Activated naive CD8-positive, alpha-beta T cell treated with anti-CD3 and anti-CD28 coated beads, Interleukin-2, amount 50 U/mL, for 24 hours (primary cell): ENCODE measurements around the gene ATP5ME.
A peak's percentile ranks its signal among the peaks of the same experiment; 100 is the strongest.
"Not testable (repeated sequence)": the region's sequence is repeated elsewhere in the genome, so short reads cannot be mapped to it uniquely, and the experiment has no call there.

Experiments used
- ATAC-seq: fragments of 150-1000 bp; cut with Tn5 transposase; one replicate; pipeline ENCODE4 v1.10.0; 2021
- DNase-seq: peaks from one replicate; pipeline ENCODE4 v3.0.0; 2021
- H3K27ac Mint-ChIP-seq: one replicate; pipeline ENCODE4 v1.8.0; 2021; ENCODE audit warnings: mild to moderate bottlenecking, mixed read lengths
- H3K27me3 Mint-ChIP-seq: one replicate; pipeline ENCODE4 v1.8.0; 2021; ENCODE audit warnings: mixed read lengths
- H3K36me3 Mint-ChIP-seq: one replicate; pipeline ENCODE4 v1.8.0; 2021; ENCODE audit warnings: low read depth, mixed read lengths
- H3K4me1 Mint-ChIP-seq: one replicate; pipeline ENCODE4 v1.8.0; 2021; ENCODE audit warnings: mixed read lengths
- H3K4me3 Mint-ChIP-seq: one replicate; pipeline ENCODE4 v1.8.0; 2021; ENCODE audit warnings: mild to moderate bottlenecking, moderate library complexity, mixed read lengths
- H3K9me3 Mint-ChIP-seq: one replicate; pipeline ENCODE4 v1.8.0; 2021; ENCODE audit warnings: mixed read lengths

Gene ATP5ME

DNA sequence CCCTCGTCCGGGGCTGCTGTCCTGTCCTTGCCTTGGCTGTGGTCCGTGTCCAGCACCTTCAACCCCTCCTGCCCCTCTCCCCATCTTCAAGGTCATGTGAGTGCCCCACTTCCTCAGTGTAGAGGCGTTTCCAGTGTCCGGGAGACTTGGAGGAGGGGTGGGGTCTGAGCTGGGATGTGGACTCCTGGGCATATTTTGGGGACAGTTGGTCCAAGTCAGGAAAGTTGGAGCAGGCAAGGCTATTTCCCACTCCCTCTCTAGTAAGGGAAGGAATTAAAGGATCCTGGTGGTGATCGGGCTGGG, 34.5 kb upstream of the ATP5ME start:
- DNase-seq (no peak), ATAC-seq (no peak)
- H3K4me3 Mint-ChIP-seq, result no peak overlapping the region
- H3K4me1 Mint-ChIP-seq, result peaks cover 18% of the 10 kb centered on the region
- H3K9me3 Mint-ChIP-seq, result no peaks in the 10 kb centered on the region
- no peaks in the 10 kb centered on the region for H3K36me3 Mint-ChIP-seq
- H3K27me3 Mint-ChIP-seq, result no peaks in the 10 kb centered on the region
- H3K27ac Mint-ChIP-seq, result no peak overlapping the region

DNA sequence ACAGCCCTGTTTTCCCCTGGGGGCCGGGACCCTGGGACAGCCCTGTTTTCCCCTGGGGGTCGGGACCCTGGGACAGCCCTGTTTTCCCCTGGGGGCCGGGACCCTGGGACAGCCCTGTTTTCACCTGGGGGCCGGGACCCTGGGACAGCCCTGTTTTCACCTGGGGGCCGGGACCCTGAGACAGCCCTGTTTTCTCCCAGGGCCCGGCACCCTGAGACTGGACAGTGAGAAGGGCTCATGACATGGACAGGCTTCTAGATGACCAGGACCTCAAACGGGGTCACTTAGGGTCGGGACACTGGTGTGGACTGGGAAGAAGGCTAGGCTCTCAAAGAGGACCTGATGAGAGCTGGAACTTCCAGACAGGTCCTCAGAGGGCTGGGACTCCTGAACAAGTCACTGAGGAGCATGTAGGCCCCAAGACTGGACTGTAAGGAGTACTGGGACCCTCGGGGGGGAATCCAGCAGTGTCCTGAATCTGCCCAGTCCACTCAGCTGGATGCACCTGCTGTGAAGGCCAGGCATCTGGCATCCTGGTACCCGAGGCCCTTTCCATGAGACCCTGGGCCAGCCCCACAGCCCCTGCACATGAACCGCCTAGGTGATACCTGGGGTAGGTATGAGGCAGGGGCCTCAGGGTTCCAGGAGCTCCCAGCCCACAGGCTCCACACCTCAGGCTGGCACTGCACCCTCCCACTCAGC, 34.0 kb upstream of the ATP5ME start:
- no peak overlapping the region for H3K27ac Mint-ChIP-seq
- no peaks in the 10 kb centered on the region for H3K27me3 Mint-ChIP-seq
- no peak for ATAC-seq
- H3K4me3 Mint-ChIP-seq, result no peak overlapping the region
- DNase-seq, result no peak
- H3K9me3 Mint-ChIP-seq, result no peaks in the 10 kb centered on the region
- peaks cover 18% of the 10 kb centered on the region for H3K4me1 Mint-ChIP-seq
- no peaks in the 10 kb centered on the region for H3K36me3 Mint-ChIP-seq

DNA sequence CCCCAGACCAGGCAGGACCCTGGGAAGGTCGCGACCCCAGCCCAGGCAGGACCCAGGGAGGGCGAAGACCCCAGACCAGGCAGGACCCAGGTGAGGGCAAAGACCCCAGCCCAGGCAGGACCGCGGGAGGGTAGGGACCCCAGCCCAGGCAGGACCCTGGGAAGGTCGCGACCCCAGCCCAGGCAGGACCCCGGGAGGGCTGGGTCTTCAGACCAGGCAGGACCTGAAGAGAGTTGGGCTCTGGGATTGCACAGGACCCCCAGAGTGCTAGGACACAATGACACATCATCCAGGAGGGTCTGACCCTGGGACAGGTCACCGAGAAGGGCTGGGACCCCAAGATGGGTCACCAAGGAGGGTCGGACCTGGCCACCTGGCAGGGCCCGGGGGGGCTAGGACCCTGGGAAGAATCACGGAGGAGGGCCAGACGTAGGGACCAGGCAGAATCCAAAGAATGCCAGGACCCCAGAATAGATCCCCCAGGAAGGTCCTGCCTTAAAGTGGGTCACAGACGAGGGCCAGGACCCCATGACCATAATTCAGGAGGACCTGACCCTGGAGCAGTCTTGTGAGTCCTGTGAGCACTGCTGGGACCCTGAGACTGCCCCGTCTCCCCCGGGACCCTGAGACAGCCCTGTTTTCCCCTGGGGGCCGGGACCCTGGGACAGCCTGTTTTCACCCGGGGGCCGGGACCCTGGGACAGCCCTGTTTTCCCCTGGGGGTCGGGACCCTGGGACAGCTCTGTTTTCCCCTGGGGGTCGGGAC, 32.9 kb upstream of the ATP5ME start:
- Mint-ChIP-seq H3K36me3 (no peaks in the 10 kb centered on the region), H3K27me3 (no peaks in the 10 kb centered on the region), H3K4me1 (peaks cover 18% of the 10 kb centered on the region), H3K9me3 (no peaks in the 10 kb centered on the region), H3K4me3 (no peak overlapping the region), H3K27ac (no peak overlapping the region)
- ATAC-seq (no peak), DNase-seq (no peak)

DNA sequence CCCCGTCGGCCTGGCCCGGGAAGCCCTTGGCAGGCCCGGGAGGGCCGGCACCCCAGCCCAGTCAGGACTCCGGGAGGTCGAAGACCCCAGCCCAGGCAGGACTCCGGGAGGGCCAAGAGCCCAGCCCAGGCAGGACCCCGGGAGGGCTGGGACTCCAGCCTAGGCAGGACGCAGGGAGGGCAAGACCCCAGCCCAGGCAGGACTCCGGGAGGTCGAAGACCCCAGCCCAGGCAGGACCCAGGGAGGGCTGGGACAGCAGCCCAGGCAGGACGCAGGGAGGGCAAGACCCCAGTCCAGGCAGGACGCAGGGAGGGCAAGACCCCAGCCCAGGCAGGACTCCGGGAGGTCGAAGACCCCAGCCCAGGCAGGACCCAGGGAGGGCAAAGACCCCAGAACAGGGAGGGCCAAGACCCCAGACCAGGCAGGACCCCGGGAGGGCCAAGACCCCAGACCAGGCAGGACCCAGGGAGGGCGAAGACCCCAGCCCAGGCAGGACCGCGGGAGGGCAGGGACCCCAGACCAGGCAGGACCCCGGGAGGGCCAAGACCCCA, 32.1 kb upstream of the ATP5ME start:
- not testable (repeated sequence) for H3K9me3 Mint-ChIP-seq, H3K36me3 Mint-ChIP-seq, ATAC-seq, DNase-seq, H3K27me3 Mint-ChIP-seq, H3K27ac Mint-ChIP-seq
- H3K4me1 Mint-ChIP-seq, result peaks cover 18% of the 10 kb centered on the region
- peak overlapping the region; percentile 45 for H3K4me3 Mint-ChIP-seq

DNA sequence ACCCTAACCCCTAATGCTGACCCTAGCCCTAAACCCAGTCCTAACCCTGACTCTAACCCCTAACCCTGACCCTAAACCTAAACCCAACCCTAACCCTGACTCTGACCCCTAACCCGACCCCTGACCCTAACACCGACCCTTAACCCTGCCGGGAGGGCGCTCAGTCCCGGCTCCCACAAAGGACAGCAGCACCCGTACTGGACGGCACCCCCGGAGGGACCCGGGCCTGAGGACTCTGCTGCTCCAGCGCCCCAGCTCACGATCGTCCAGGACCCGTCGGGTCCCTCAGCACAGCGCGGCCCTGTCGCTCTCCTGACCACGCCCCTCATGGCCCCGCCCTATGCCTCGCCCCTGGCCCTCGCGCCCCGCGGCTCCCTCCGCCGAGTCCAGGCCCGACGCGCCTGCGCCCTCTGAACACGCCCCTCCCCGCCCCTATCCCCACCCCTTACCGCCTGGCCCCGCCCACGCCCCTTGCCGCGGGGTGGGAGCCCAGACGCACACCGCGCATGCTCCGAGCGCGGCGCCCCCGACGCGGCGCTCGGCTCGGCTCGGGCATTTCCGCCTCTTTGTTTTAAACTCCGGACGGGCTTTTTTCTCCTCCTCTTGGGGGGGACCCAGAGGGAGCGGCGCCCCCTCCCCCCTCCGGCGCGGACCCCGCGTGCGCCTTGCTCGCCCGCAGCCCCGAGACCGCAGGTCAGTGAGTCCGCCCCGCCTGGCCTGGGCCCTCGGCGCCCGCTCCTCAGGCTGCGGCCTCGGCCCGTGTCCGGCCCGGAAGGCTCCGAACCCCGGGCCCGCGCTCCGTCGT, 31.4 kb upstream of the ATP5ME start, which contains the start of gene PCGF3:
Gene PCGF3, plus strand, starts transcription at position 555 of the 805 bp plus-strand sequence. CDS start 27,849 bp downstream, outside the sequence.
- peak within 1 kb of the TSS; percentile 39 for H3K27ac Mint-ChIP-seq

DNA sequence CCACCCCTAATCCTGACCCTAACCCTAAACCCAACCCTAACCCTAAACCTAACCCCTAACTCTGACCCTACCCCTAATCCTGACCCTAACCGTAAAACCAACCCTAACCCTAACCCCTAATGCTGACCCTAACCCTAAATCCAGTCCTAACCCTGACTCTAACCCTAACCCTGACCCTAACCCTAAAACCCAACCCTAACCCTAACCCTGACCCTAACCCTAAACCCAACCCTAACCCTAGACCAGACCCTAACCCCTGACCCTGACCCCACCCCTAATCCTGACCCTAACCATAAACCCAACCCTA, 30.8 kb upstream of the ATP5ME start:
- DNase-seq (no peak), ATAC-seq (no peak)
- no peaks in the 10 kb centered on the region for H3K36me3 Mint-ChIP-seq
- H3K27ac Mint-ChIP-seq, result no peak overlapping the region
- peaks cover 16% of the 10 kb centered on the region for H3K4me1 Mint-ChIP-seq
- H3K9me3 Mint-ChIP-seq, result no peaks in the 10 kb centered on the region
- H3K4me3 Mint-ChIP-seq, result no peak overlapping the region
- no peaks in the 10 kb centered on the region for H3K27me3 Mint-ChIP-seq

More for the DNA sequence above, 31.4 kb upstream of the ATP5ME start, which contains the start of gene PCGF3:
- ATAC-seq, result peak; percentile 96
- Mint-ChIP-seq H3K4me3 (peak within 1 kb of the TSS; percentile 63), H3K4me1 (peaks cover 17% of the 10 kb centered on the region), H3K9me3 (no peaks in the 10 kb centered on the region), H3K27me3 (no peaks in the 10 kb centered on the region), H3K36me3 (no peaks in the 10 kb centered on the region)
- DNase-seq, result peak; percentile 99

DNA sequence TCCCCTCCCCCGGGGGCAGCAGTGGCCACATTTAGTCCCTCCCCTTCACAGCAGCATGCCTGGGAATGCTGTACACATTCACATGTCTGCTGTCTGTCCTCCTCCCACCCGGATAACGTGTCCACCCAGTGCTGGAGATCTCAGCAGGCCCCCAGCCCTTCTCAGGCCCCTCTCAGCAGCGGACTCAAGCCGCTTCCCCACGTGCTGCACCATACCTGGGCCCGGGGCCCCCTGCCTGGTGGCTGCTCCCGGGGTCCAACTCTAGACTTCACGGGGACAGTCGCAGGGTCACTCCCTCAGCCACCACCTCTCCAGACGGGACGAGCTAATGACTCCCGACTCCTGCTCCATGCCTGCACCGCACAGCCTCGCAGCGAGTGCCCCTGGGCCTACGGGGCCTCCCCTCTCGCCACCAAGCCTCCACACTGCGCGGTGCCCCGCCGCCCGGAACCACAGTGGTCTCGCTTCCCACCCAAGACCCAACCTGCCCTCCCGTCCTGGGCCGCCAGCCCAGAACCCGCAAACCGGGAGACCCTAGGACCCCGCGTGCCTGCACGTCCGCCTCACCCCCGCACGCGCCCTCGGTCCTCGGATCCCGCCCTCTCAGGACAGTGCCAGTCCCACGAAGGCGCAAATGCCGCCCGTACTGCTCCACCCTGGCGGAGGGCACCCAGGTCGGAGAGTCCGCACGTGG, 30.3 kb upstream of the ATP5ME start:
- H3K9me3 Mint-ChIP-seq, result no peaks in the 10 kb centered on the region
- H3K36me3 Mint-ChIP-seq, result no peaks in the 10 kb centered on the region
- DNase-seq, result no peak
- no peaks in the 10 kb centered on the region for H3K27me3 Mint-ChIP-seq
- H3K27ac Mint-ChIP-seq, result no peak overlapping the region
- H3K4me1 Mint-ChIP-seq, result peaks cover 13% of the 10 kb centered on the region
- no peak overlapping the region for H3K4me3 Mint-ChIP-seq
- ATAC-seq, result no peak

DNA sequence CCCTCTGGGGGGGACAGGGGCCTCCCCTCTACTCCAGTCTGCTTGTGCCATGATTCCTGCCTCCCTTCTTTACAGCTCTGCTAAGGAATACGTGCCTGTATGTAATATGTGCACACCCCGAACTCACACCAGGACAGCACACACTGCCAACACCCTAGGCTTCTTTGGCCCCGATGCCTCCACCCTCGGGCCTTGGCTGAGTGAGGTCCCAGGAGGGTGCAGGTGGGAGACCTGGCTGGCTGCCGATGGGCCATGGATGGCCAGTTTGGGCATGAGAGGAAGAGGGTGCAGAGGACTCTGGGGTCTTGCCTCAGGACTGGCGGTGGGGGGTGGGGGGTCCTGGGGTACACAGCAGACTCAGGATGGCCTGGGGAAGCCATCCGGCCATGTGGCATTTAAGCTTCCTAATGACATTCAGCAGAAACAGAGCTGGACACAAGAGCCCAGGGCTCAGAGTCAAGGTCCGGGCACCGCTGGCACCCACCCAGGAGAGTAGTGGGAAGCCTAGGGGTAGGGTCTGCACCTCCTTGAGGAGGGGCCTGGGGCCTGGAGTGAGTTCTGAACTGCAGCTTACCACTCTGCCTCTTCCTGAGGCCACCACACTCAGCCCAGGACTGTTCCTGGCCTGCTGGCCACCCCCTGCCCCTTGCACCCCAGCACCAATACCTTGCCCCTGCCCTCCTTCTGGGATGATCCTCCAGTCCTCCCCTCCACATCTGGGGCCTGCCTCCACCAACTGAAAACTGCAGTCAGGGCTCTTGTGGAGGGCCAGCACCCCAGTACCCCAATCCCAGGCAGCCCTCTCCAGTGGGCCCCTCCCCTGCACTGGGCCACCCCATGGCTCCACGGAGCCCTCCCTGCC, 29.5 kb upstream of the ATP5ME start:
- ATAC-seq, result no peak
- H3K27me3 Mint-ChIP-seq, result no peaks in the 10 kb centered on the region
- no peak overlapping the region for H3K27ac Mint-ChIP-seq
- H3K9me3 Mint-ChIP-seq, result no peaks in the 10 kb centered on the region
- peaks cover 14% of the 10 kb centered on the region for H3K4me1 Mint-ChIP-seq
- no peaks in the 10 kb centered on the region for H3K36me3 Mint-ChIP-seq
- H3K4me3 Mint-ChIP-seq, result no peak overlapping the region
- DNase-seq, result no peak

DNA sequence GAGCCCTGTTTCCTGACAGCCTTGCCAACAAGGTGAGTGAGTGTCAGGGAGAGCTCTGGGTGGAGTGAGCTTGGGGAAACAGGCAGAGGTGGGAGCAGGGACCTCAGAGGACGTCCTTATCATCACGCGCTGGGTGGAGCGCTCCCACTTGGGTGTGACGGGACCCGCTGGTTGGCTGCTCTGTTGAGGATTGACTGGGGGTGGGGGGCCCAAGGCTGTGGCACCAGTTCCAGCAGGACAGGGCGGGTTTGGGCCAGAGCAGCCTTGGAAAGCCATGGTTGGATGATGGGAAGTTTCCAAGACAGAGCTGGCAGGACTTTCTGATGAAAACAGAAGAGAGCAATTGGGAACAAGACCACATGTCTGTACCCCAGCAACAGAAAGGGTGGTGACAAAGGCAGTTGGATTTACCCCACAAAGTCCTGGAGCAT, 28.6 kb upstream of the ATP5ME start:
- Mint-ChIP-seq H3K4me3 (no peak overlapping the region), H3K36me3 (no peaks in the 10 kb centered on the region), H3K9me3 (no peaks in the 10 kb centered on the region), H3K27me3 (no peaks in the 10 kb centered on the region), H3K27ac (no peak overlapping the region), H3K4me1 (peaks cover 13% of the 10 kb centered on the region)
- ATAC-seq (no peak), DNase-seq (no peak)

DNA sequence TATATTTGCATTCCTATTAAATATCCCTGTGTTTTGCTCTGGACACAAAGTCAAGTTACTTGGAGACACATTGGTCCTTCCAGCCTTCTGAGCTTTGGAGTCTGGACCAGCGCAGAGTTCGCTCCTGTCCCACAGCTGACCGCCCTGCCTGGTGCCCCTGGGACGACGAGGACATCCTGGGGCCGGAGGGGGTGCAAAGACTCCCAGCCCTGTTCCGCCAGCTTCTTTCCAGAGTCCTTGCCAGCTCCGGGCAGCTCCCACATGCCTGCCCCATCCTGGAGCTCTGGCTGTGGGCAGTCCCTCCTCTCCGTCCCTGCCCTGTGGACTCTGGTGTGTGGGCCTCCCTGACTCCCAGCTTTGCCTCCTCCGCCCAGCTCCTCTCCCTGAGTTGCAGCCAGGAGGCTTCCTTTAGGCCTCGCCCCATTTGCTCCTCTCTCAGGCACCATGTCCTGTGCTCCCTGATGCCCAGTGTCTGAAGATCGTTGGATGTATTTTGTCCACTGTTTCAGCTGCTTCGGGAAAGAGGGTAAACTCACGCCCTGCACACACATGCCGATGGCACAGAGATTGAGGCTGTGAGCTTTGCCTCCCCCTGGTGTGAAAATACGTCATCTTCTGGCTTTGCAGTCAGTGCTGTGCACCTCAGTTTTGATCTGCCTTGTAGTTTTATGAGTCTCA, 26.6 kb upstream of the ATP5ME start:
- Mint-ChIP-seq H3K4me1 (peaks cover 12% of the 10 kb centered on the region), H3K36me3 (no peaks in the 10 kb centered on the region), H3K9me3 (no peaks in the 10 kb centered on the region), H3K27ac (no peak overlapping the region), H3K4me3 (no peak overlapping the region), H3K27me3 (peaks cover 2% of the 10 kb centered on the region)
- ATAC-seq (no peak), DNase-seq (no peak)

DNA sequence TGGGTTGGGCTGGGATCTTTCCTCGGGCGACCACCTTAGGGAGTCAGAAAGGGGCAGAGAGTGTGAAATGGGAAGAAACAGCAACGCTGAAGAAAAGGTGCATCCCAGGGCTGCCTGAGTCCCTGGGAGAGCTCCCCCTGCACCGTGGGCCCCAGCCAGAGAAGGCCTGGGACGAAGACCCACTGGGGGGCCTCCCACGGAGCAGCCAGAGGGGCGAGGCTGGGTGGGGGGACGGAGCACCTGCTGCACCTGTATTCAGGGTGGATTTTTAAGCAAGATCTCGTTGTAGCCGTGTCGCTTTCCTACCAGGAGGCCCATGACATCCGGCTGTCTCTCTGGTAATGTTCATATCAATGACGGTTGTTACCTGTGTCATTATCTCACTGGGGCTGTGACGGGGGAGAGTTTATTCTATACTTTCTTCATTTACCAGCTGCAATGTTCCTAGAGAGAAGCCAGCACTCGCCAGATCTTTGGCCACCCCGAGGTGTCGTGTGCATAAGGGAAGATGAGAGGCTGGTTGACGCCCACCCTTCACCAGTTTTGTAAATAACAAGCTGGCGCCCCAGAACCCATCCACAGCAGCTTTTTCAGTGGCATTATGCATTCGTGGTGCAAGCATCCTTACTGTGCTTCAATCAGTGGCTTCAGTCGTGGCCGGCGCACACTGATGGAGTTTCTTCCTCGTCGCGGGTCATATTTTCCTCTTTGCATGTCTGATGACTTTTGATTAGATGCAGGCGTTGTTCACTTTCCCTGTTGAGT, 25.9 kb upstream of the ATP5ME start:
- peaks cover 2% of the 10 kb centered on the region for H3K27me3 Mint-ChIP-seq
- H3K27ac Mint-ChIP-seq, result no peak overlapping the region
- ATAC-seq (no peak), DNase-seq (no peak)
- no peaks in the 10 kb centered on the region for H3K36me3 Mint-ChIP-seq
- peaks cover 9% of the 10 kb centered on the region for H3K4me1 Mint-ChIP-seq
- H3K9me3 Mint-ChIP-seq, result no peaks in the 10 kb centered on the region
- H3K4me3 Mint-ChIP-seq, result no peak overlapping the region

DNA sequence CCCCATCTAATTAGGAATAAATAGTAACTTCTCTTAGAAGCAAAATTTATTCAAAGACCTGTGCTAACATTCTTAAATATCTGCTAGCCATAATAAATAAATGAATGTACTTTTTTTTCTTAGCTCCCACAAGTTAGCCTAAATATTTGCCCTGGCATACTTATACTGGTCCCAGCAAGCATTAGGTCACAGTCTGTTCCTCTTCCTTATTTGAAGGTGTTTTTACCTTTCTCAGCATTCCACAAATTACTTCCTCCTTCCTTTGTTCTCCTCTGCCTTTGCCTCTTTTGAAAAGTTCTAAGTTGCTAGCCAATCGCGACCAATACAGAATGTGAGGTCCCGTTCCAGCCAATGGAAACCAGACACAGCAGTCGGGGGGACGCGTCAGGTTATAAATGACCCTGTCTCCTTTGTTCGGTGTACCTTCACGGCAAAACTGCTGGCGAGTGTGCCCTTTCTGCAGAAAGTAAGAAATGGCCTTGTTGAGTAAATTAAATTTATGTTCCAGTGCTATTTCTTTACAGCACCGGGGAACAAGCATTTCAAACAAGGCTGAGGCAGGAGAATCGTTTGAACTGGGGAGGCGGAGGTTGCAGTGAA, 20.4 kb upstream of the ATP5ME start:
- not testable (repeated sequence) for H3K9me3 Mint-ChIP-seq, H3K36me3 Mint-ChIP-seq, DNase-seq, H3K4me1 Mint-ChIP-seq, ATAC-seq, H3K27me3 Mint-ChIP-seq, H3K27ac Mint-ChIP-seq, H3K4me3 Mint-ChIP-seq
